GM19043 (cell line): ENCODE measurements around the gene PELI3.

Experiments
- ATAC-seq: cut with Tn5 transposase; IDR thresholded peaks from one replicate; pipeline ENCODE4 v1.9.1; 2021; ENCODE audit warnings: low read depth; ENCODE audit not compliant: unreplicated experiment

Gene PELI3

DNA sequence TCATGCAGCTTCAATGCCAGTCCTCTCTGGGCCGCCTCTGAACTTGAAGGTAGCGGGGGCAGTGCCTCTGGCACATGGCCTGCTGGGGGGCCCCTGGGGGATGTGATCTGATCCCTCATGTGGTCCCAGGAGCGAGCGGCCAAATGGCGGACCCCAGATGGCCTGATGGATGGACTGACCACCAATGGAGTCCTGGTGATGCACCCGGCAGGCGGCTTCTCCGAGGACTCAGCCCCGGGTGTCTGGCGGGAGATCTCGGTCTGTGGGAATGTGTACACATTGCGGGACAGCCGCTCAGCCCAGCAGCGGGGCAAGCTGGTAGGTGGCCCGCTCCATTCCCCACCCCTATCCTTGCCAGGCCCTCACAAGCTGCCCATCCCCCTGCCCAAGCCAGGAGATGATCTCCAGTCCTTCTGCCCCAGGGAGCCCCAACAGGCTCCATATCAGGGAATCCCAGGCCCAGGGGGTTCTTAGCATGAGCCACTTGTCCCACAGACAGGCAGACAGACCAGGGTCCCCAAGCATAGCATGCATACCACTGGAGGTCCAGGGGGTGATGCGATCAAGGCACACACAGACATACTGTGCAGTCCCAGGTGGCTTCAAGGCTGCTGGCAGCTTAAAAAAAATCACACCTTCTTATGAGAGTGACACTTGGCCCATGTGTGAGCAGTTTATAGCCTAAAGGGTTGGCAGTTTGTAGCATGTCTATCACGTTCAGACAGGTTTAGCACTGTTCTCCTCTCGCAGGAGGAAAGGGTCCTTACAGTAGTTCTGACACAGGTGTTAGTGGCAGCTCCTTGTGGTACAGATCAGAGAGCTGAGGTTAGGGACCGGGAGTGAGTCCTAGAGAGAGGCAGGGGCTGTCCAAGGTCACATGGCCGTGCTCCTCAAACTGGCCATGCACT, 7.2 kb downstream of the PELI3 start:
- no peak for ATAC-seq

DNA sequence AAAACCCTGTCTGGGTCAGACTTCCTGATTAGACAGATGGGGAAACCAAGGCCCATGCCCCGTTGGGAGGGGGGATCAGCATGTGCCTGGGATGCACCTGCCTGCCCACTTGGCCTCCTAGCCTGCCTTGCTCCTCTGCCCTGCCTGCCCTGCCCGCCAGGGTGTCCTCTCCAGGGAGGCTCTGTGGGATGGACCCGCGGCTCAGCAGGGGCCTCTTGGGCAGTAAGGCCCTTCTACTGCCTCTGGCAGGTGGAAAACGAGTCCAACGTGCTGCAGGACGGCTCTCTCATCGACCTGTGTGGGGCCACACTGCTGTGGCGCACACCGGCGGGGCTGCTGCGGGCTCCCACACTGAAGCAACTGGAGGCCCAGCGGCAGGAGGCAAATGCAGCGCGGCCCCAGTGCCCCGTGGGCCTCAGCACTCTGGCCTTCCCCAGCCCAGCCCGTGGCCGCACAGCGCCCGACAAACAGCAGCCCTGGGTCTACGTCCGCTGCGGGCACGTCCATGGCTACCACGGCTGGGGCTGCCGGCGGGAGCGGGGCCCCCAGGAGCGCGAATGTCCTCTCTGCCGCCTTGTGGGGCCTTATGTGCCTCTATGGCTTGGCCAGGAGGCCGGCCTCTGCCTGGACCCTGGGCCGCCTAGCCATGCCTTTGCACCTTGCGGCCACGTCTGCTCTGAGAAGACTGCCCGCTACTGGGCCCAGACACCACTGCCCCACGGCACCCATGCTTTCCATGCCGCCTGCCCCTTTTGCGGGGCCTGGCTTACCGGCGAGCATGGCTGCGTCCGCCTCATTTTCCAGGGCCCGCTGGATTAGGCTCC, 8.9 kb downstream of the PELI3 start:
- ATAC-seq = no peak

DNA sequence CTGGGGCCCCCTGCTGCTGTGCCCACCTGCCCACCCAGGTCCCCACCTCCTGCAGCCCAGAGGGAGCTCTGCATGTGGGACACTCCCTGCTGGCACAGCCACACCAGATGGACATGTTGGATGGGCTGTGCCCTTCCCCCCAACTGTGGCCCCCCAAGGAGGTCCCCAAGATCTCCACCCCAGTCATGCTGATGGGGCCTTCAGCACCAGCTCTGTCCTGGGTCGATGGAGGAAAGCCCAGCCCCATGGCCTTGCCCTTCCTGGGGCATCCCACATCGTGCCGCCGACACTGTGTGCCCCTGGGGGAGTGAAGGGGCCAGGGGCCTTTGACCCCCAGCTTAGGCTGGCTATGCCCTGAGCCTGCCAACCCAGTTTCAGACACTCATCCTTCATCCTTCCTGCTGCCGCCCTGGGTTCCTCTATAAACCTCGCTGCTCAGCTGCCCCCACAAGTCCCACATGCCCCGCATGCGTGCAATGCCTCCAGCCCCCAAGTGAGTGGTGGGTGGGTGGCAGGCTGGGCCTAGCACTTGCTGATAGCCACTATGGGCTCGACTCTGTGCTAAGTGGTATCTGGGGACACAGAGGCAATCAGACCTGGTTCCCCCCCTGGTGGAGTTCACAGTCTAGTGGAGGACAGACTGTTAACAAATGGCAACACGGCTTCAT, 9.6 kb downstream of the PELI3 start:
- ATAC-seq = no peak

DNA sequence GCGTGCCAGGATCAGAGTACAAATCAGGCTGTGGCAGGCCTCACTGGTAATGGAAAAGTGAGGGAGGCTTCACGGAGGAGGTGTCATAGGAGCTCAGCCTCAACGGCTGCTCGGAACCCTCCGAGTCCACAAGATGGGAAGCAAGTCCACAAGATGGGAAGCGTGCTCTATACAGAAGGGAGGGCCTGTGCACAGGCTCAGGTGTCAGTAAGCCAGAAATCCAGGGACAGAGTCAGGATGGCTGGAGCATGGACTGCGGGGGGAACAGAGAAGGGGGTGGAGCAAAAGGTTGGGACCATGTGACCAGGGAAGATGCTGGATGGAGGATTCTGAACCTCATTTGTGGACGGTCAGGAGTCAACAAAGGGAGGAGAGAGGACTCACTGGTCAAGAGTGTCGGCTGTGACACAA, 10.1 kb downstream of the PELI3 start:
- ATAC-seq = no peak

DNA sequence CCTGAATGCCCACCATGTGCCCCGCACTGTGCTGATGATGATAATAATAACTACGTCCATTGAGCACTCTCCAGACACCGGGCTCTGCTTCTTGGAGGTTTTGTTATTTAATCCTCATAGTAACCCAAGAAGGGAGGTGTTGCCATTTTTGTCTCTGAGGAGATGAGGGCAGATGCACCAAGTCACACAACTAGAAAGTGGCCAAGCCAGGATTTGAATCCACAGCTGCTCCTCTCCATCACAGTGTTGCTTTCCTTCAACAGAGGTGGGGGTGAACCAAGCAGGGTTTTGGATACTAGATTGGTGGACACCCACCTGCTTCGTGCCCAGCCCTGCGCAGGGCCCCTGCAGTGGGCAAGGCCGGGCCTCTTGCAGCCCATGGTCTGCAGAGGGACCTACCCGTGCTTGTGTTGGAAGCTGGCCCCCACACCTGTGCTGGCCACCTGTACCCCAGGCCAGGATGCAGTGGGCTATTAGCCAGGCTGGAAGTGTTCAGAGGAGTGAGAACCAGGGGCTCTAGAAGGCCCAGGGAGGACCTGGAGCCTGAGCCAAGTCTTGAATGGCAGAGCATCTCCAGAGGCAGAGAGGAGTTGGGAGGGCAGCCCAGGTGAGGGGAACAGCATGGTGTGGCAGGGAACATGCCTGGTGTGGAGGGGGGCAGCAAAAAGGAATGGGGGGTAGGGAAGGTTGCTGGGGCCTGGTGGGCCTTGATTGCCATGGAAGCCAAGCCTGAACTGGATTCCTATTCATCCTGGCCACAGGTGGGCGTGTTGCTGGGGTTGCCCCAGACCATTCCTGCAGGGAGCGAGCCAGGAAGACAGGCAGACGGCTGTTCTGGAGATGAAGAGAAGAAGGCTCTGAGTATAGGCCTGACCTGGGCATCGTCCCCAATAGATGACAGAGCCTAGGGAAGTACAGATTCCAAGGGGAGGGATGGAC, 10.8 kb downstream of the PELI3 start:
- no peak for ATAC-seq

DNA sequence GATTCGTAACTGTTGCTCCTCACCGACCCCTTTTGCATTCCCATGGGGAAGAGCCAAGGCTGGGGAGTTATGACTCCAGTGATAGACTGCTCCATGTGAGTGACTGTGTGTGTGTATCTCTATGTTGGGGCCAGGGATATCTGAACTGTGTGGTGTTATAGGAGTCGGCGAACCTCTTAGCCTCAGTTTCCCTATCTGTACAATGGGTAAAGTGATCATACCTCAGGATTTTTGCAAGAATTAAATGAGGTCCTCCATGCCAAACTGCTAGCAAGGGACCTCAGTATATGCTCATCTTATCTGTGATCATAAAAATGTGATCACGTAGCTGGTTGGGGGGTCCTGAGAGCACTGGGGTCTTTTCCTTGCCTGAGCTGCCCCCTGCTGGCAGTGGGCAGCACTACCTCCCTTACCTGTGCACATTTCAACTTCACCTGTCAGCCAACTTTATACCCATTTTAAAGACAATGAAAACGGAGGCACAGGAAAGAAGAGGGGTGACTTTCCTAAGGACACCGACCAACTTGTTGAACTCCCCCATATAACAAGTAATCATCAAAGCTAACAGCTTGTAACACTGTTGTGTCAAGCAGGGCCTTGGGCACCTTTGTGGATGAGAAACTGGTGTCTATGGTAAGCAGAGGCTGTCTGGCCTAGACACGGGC, 12.2 kb downstream of the PELI3 start:
- ATAC-seq = no peak

DNA sequence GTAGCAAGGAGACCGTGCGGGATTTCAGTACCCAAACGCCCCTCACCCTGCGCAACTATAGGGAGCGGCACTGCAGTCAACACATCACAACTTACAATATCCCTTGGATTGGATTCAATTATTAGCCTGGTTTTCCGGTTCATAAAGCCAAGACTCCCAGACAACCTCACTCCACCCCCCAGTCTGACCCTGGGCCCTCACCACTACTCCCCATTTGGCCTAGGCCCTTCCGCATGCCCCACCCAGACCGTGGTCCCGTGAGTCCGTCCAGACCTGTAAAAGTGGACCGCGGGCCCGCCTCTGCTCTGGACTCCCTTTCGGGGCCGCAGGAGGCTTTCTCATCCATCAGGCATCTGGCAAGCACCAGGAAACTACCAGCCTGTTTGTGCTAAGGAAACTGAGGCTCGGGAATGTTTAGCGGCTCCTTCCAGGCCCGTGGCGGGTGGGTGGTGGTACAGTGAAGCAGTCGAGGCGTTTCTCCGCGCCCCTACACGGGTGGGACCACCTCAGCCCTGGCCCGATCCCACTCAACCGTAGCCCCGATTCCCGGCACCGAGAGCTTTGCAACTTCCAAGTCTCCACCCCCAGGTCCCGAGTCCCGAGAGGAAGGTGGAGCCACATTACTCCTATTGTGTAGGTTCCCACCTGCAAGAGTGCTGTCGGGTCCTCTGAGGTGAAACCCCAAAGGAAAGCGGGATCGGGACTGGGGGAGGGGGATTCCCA, 12.8 kb downstream of the PELI3 start:
- ATAC-seq = peak; percentile 5

DNA sequence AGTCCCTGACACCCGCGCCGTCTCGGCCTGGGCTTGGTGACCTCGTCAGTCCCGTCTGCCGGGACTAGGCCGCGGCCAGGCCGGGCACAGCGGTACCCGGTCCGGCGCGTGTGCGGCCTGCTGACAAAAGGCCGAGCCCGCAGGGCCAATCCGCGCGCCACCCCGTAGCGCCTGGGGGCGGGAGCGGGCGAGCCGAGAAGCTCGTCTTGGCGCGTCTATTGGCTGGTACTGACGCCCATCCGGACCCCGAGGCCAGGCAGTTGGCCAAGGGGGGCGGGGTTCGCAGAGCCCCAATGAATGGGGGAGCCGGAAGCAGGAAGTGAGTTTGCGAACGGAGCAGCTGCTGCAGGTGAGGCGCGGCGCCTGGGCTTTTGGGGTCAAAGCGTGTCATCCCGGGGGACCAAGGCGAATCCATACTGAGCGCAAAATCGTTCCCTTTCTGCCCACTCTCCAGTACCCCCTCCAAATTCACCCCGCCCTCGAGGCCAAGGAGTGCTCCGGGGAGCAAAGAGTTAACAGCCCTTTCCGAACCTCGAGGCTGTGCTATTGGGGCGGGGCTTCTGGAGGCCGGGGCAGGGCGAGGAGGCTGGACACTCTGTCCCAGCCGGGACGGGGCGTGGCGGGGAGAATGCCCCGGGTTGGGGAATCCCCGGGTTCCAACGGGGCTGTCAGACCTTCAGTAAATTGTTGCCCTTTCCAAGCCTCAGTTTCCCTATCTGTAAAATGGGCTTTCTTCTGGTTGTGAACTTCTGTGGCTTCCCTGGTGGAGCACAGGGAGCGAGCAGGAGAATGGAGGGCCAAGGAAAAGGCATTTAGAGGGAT, 13.6 kb downstream of the PELI3 start, which contains the start of gene DPP3:
TSS of gene DPP3 (plus strand) at position 318 of the 822 bp plus-strand sequence. CDS start 1,767 bp downstream, outside the sequence.
- peak; percentile 82 for ATAC-seq

DNA sequence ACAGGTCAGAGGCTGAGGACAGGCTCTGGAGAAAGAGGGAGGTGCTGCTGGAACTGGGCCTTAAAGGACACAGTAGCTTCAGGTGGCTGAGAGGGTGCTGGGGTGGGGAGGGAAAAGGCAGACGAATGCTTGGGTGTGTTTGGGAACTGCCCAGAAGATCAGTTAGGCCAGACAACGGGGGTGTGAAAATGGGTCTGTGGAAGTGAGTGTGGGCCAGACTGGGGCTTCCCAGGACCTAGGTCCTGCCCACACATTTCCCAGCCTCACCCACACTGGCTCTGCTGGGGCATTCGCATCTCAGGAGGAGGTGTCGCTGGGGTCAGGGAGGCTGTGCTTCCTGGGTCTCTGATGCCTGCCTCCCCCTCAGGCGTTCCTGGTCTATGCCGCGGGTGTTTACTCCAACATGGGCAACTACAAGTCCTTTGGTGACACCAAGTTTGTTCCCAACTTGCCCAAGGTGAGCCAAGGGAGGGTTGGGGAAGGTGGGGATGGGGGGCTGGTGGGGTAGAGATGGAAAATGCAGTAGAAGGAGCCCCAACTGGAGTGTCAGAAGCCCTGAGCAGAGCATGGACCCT, 18.2 kb downstream of the PELI3 start:
- ATAC-seq = no peak

DNA sequence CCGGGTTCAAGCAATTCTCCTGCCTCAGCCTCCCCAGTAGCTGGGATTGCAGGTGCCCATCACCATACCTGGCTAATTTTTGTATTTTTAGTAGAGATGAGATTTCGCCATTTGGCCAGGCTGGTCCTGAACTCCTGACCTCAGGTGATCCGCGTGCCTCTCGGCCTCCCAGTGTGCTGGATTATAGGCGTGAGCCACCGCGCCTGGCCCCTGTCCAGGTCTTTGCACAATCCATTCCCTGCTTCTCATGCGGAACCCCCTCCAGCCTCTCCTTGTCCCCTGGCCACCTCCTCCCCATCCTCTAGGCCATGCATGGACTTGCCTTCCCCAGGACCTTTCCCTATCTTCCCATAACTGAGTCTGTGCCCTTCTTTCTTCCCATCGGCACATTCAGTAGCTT, 22.3 kb downstream of the PELI3 start:
- no peak for ATAC-seq

DNA sequence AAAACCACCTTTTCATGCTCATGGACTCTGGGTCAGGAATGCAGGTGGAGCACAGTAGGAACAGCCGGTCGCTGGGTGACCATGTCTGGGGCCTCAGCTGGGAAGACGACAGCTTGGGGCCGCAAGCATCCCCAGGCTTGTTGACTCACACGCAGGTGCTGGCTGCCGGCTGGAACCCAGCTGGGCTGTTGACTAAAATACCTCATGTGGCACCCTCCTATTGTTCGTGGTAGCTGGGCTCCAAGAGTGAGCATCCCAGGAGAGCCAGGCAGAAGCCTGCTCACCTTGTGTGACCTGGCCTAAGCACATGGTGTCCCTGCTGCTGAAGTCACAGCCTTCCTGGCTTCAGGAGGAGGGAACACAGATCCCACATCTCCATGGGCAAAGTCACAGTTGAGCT, 22.9 kb downstream of the PELI3 start:
- no peak for ATAC-seq

DNA sequence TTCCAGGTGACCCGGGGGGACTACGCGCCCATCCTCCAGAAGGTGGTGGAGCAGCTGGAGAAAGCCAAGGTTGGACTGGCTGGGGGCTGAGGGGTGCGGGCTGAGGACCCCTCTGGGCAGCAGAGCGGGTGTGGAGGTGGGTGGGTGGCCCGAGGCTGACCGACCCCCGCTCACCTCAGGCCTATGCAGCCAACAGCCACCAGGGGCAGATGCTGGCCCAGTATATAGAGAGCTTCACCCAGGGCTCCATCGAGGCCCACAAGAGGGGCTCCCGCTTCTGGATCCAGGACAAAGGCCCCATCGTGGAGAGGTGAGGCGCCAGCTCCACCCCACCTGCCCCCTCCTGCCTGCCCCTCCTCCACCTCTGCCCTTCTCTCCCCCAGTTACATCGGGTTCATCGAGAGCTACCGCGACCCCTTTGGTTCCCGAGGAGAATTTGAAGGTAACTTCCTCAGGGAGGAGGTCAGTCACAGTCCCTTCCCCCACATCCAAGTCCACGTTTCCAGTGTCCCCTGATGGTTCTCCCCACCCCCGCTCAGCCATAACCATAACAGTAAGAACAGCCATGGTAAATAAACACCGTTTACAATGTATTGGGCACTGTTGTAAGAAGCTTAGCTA, 24.7 kb downstream of the PELI3 start:
- ATAC-seq = no peak

DNA sequence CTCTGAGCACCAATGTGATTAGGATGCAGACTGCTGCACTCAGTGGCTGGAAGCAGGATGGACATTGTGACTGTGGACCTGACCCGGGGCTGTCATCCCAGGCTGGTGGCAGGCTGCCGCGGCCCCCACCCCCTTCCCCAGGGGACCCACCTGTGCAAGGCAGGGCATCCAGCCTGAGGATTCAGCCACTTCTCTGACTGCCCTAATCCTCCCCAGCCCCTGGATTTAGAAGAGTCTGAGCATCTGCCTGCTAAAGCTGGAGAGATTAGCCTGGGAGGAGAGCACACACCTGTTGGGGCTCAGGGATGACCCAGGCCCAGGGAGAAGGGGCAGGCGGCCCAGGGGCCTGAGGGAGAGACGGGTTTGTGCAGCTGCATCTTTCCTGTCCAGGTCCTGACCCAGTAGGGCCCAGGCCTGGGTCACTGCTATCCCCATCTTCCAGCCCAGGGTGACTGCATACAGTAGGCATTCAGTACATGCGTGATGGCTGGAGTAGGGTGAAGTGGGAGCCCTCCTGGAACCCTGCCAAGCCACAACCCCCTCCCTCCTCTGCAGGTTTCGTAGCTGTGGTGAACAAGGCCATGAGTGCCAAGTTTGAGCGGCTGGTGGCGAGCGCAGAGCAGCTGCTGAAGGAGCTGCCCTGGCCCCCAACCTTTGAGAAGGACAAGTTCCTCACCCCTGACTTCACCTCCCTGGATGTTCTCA, 25.6 kb downstream of the PELI3 start:
- ATAC-seq = no peak

DNA sequence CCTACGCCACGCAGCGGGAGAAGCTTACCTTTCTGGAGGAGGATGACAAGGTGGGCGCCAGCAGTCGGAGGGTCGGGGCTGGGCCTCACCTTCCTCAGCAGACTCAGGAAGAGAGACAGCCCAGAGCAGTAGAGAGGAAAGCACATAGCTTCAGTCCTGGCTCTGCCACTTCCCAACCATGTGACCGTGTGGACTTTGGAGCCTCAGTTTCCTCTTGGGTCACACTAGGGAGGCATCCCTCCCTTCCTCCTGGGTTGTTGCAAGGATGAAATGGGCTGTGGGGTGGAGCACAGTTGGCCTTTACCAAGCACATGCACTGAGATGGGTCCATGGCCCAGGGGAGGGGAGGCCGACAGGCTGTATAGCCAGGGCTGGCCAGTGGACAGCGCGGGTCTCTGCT, 26.4 kb downstream of the PELI3 start:
- no peak for ATAC-seq

DNA sequence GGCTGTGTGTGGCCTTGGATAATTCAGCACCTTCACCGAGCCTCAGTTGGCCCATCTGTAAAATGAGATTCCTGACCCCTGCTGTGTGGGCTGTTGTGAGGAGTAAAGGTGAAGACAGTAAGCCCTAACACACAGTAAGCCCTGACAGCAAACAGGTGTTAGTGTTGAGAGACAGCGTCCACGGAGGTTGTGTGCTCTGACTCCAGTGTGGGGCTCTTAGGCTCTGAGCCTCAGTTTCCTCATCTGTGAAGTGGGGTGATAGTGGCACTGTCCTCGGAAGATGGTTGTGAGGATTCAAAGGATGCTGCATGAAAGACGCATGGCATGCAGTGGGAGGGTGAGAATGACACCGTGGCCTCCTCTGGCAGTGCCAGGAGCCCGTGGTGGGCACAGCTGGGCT, 27.8 kb downstream of the PELI3 start:
- ATAC-seq = no peak

DNA sequence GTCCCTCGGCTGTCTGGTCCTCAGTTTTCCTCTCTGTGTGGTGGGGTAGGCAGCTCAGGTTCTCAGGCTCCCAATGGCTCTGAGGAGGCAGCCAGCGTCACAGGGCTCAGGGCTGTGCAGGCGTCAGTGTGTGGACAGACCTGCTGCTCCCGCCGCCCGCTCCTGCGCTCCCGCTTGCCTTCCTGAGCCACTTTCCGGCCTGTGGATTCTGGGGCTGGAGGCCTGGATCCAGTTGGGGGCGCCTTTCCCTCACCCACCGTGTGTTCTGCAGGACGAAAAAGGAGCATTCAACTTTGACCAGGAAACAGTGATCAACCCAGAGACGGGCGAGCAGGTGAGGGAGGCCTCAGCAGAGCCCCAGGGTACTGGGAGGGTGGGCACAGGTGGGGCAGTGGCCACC, 28.2 kb downstream of the PELI3 start:
- no peak for ATAC-seq
